ENCODE data around the gene EXD3. TPM values are rescaled to one million over a fixed set of nuclear protein-coding genes. Genes with fewer than 3 reads are reported as not detected.
A peak's percentile ranks its signal among the peaks of the same experiment; 100 is the strongest.

Gene EXD3
- total RNA-seq, 3 donors from 2014 or later, result 39.4 to 56.7 (median 40.1) TPM

DNA sequence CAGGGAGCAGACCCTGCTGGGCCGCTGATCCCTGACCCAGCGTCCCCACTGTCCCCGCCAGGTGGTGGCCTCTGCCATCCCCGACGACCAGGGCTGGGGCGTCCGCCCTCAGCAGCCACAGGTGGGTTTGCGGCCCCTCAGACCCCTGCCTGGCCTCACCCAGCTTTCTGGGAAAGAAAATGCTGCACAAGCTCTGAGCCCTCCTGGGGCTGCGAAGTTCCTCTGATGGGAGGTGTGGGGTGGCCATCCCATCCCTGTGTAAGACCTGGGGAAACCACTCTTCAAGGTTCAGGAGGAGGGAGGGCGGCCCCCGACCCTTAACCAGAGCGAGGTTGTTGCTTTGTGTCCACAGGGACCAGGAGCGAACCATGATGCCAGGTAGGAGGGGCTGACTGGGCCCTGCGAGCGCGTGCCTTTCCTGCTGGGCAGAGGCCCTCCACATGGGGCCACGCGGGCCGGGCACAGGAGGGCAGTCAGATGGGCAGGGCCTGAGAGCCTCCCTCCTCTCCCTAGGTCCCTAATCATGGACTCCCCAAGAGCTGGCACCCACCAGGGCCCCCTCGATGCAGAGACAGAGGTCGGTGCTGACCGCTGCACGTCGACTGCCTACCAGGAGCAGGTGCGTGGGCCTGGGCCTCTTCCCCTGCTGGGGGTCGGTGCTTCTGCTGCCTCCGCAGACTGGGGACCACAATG lies 7.9 kb upstream of the EXD3 start:
- Histone ChIP-seq H3K9me3 (no peaks in the 10 kb centered on the region), H3K4me1 (ENCODE audit: low read depth) (peaks cover 10% of the 10 kb centered on the region), H3K36me3 (ENCODE audit: low read depth) (no peaks in the 10 kb centered on the region), H3K4me3 (no peak overlapping the region)
- DNase-seq, result peak in 2 of 3 donors; percentile 36 to 55
- intact Hi-C loops (cut with DNase I, micrococcal nuclease), result no loop called here
- ATAC-seq, result no peak
- TF ChIP-seq, protein P1, sequence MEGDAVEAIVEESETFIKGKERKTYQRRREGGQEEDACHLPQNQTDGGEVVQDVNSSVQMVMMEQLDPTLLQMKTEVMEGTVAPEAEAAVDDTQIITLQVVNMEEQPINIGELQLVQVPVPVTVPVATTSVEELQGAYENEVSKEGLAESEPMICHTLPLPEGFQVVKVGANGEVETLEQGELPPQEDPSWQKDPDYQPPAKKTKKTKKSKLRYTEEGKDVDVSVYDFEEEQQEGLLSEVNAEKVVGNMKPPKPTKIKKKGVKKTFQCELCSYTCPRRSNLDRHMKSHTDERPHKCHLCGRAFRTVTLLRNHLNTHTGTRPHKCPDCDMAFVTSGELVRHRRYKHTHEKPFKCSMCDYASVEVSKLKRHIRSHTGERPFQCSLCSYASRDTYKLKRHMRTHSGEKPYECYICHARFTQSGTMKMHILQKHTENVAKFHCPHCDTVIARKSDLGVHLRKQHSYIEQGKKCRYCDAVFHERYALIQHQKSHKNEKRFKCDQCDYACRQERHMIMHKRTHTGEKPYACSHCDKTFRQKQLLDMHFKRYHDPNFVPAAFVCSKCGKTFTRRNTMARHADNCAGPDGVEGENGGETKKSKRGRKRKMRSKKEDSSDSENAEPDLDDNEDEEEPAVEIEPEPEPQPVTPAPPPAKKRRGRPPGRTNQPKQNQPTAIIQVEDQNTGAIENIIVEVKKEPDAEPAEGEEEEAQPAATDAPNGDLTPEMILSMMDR (IDR thresholded peaks at IDR 0.05), result no peak

DNA sequence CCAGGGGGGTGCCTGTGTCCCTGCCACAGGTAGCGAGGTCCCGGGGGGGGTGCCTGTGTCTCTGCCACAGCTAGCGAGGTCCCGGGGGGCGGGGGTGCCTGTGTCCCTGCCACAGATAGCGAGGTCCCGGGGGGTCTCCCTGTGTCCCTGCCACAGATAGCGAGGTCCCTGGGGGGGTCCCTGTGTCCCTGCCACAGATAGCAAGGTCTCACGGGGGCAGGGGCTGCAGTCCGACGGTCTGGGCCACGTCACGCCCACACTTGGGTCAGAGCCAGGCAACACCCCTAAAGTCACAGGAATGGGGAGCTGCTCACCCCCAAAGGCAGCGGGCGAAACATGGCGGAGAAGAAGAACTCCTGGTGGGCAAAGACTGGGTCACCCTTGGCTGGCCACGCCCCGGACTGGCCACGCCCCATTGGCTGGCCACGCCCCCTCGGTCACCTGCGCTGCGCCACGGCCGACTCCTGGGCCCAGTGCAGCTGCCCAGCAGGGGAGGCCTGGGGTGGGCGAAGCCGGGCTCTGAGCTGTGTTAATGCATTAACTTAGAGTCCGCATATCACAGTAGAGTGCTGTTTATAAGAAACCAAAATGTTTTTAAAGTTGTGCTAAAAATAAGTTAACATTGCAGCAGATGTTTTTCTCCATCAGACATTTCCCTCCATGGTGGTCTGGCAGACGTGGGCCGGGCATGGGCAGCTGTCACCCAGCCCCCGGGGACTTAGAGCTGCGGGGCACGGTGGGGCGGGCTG lies 7.2 kb upstream of the EXD3 start:
- H3K9me3 ChIP-seq, result no peaks in the 10 kb centered on the region
- ATAC-seq (peak; percentile 69), DNase-seq (peak; percentile 76 to 86 (median 79))
- H3K36me3 ChIP-seq (ENCODE audit: low read depth), result no peaks in the 10 kb centered on the region
- H3K4me3 ChIP-seq, result no peak overlapping the region
- intact Hi-C loops (cut with DNase I, micrococcal nuclease), result no loop called here
- peaks cover 4% of the 10 kb centered on the region for H3K4me1 ChIP-seq (ENCODE audit: low read depth)
- TF ChIP-seq, protein P1 (IDR thresholded peaks at IDR 0.05), result no peak

DNA sequence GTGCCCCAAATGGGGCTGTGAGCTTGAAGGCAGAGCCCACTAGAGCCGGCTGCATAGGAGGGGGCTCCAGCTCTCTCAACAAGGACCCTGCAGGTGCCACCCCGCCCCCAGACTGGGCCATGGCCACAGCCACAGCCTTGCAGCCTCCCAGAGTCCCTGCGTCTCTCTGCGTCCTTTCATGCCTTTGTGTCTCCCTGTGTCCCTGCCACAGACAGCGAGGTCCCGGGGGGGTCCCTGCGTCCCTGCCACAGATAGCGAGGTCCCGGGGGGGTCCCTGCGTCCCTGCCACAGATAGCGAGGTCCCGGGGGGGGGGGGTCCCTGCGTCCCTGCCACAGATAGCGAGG lies 6.6 kb upstream of the EXD3 start:
- peaks cover 6% of the 10 kb centered on the region for H3K4me1 ChIP-seq (ENCODE audit: low read depth)
- no peak overlapping the region for H3K4me3 ChIP-seq
- ATAC-seq, result peak; percentile 4
- no peaks in the 10 kb centered on the region for H3K9me3 ChIP-seq
- no peak for DNase-seq
- TF ChIP-seq, protein P1 (IDR thresholded peaks at IDR 0.05), result no peak
- intact Hi-C loops (cut with DNase I, micrococcal nuclease), result no loop called here
- no peaks in the 10 kb centered on the region for H3K36me3 ChIP-seq (ENCODE audit: low read depth)

DNA sequence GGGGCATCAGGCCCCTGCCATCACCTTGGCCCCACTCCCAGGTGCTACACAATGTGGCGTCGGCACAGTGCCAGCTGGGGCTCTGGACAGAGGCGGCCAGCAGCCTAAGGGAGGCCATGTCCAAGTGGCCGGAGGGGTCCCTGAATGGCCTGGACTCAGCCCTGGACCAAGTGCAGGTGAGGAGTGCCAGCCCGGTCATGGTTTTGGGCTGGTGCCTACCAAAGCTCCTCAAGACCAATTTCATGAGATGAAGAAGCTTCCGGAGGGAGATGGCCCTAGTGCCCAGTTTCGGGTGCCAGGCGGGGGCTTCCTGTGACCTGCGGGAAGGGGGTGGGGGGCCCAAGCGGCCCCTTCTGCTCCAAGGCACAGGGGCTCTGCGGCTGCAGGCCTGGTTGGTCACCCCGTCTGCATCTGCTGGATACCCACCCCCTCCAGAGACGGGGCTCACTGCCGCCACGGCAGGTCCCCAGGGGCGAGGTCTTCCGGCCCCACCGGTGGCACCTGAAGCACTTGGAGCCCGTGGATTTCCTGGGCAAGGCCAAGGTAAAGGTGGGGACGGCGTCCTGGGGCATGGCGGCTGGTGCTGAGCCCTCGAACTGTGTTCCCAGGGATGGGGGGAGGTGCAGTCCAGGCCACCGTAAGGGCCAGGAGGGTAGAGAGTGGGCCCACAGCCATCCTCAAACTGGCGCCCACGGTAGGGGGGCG lies 6.0 kb upstream of the EXD3 start:
- peak in 2 of 3 donors; percentile 44 to 57 for DNase-seq
- H3K9me3 ChIP-seq, result no peaks in the 10 kb centered on the region
- ATAC-seq, result peak; percentile 2
- intact Hi-C loops (cut with DNase I, micrococcal nuclease), result no loop called here
- no peak overlapping the region for H3K4me3 ChIP-seq
- TF ChIP-seq, protein P1 (IDR thresholded peaks at IDR 0.05), result no peak
- peaks cover 11% of the 10 kb centered on the region for H3K4me1 ChIP-seq (ENCODE audit: low read depth)
- H3K36me3 ChIP-seq (ENCODE audit: low read depth), result no peaks in the 10 kb centered on the region

DNA sequence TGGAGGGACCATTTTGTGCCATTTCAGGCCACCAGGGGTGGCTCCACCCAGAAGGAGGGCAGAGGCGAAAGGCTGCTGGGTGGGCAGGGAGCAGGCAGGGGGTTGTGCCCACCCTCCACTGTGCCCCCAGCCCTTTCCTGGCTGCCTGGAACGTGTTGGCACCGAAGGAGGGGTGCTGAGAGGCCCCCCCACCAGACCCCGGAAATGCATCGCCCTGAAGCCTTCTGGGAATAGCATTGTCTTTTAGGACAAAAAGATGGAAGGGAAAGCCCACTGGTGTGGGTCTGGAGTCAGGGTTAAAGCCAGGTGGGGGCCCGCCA lies 5.3 kb upstream of the EXD3 start:
- ATAC-seq, result no peak
- H3K36me3 ChIP-seq (ENCODE audit: low read depth), result no peaks in the 10 kb centered on the region
- DNase-seq, result peak in 1 of 3 donors; percentile 40
- H3K4me3 ChIP-seq, result no peak overlapping the region
- no peaks in the 10 kb centered on the region for H3K9me3 ChIP-seq
- H3K4me1 ChIP-seq (ENCODE audit: low read depth), result peaks cover 11% of the 10 kb centered on the region
- intact Hi-C loops (cut with DNase I, micrococcal nuclease), result no loop called here
- TF ChIP-seq, protein P1 (IDR thresholded peaks at IDR 0.05), result no peak

All from mucosa of descending colon (tissue), 3 donors.